HG03159 (cell line): Measurements from ENCODE around the gene NECAP2.
"Not testable (repeated sequence)": the region's sequence is repeated elsewhere in the genome, so short reads cannot be mapped to it uniquely, and the experiment has no call there.

Experiments used
- ATAC-seq: cut with Tn5 transposase; IDR thresholded peaks from one replicate; pipeline ENCODE4 v1.9.1; 2021; ENCODE audit warnings: mild to moderate bottlenecking, moderate library complexity; ENCODE audit not compliant: unreplicated experiment

Gene NECAP2

DNA sequence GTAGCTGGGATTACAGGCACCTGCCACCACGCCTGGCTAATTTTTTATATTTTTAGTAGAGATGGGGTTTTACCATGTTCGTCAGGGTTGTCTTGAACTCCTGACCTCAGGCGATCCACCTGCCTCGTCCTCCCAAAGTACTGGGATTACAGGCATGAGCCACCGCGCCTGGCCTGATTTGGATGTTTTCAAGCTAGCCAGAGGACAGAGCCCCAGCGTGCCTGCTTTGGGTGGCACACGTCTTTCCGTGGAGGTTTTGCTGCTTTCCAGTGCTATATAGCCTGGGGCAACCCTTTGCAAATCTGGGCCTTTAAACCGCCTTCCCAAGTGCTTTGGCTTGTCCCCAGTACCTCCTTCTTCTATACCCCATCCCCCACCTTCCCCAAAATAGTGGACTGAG is 15.6 kb downstream of the NECAP2 start:
- not testable (repeated sequence) for ATAC-seq

DNA sequence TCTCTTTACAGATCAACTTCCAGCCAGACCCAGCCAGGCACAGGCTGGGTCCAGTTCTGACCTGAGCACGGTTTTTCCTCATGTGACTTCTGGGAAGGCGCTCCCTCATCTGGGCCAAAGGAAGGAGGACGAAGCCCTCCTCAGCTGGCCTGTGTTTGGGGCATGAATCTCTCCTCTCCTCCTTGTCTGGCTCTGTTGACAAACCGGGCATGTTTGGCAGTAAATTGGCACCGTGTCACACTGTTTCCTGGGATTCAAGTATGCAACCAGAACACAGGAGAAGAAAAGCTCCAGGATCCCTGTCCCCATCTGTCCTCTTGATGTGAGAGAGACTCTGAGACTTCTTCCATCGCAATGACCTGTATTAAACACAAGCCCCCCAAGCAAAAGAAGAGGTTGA is 18.3 kb downstream of the NECAP2 start:
- ATAC-seq: no peak

DNA sequence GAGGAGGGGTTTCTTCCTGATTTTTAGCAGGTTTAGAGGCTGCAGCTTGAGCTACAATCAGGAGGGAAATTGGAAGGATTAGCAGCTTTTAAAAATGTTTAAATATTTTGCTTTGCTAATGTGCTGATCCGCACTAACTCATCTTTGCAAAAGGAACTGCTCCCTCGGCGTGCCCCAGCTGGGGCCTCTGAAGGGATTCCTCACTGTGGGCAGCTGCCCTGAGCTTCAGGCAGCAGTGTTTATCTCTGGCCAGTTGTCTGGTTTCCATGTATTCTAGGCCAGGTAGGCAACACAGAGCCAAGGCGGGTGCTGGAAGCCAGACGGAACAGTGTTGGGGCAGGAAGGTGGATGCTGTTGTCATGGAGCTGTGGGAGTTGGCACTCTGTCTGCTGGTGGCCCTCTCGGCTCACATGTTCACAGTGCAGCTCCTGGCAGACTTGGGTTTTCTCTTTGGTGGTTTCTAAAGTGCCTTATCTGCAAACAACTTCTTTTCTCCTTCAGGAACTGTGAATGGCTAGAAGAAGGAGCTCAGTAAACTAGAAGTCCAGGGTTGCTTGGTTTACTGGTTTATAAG is 18.9 kb downstream of the NECAP2 start:
- ATAC-seq: no peak

DNA sequence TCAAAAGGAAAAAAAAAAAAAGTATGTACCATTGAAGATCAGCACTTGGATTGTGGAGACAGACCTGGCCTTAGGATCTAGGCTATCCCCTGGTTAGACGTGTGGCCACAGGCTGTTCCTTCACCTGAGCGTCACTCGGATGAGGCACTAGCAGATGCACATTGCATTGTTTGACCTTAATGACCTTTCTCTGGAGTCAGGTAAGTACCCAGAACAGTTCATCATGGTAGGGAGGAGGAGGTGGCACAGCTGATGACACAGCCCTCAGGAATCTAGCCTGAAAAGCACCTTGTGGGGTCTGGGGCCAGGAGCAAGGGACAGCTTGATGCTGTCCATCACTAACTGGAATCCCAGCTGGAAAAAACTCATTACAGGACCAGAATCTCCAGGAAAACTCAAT is 21.2 kb downstream of the NECAP2 start:
- no peak for ATAC-seq

- no peak for ATAC-seq
Observed at GRCh38 chr1:16462773-16463330, 22.3 kb downstream of the NECAP2 start.

GRCh38 chr1:16464917-16465625 is 24.5 kb downstream of the NECAP2 start:
- no peak for ATAC-seq

DNA sequence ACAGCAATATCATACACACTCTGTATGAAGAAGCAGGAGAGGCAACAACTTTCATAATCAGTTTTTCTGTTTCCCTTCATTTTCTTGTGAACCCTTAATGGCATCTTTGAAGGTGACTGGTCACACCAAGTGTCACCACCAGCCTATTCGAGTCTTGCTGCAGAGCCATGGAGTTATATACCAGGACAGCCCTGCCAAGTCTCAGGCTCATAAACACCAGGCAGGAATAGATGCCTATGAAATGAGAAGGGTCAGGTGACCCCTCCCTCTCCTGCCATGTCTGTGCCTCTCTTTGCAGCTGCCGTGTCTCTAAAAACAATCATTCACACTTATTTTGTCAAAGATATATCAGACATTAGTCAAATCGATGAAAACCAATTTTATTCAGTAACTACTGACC is 28.0 kb downstream of the NECAP2 start:
- ATAC-seq: no peak

DNA sequence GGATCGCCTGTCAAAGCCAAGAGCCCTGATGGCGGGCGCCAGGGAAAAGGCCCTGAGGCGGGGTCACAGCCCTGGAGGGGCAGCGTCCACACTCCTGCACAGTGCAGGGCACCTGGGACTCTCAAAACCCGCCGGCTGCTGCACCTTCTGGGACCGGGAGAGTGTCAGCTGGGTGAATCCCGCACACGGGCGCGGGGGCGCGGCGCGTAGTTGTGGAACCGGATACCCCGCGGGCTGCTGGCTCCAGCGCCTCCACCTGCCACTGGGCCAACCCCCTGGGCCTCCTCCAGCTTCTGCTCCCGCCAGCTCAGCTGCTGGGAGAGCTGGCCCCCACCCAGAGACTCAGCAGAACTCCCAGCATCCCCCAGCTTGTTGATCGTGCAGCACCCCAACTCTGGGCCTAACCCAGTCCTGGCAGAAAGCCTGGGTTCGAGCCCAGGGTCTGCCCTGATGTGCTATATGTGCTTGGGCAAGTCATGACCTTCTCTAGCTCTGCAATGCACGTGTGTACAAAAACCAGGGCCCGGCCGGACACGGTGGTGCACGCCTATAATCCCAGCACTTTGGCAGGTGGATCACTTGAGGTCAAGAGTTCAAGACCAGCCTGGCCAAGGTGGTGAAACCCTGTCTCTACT is 33.8 kb downstream of the NECAP2 start:
- ATAC-seq: no peak

DNA sequence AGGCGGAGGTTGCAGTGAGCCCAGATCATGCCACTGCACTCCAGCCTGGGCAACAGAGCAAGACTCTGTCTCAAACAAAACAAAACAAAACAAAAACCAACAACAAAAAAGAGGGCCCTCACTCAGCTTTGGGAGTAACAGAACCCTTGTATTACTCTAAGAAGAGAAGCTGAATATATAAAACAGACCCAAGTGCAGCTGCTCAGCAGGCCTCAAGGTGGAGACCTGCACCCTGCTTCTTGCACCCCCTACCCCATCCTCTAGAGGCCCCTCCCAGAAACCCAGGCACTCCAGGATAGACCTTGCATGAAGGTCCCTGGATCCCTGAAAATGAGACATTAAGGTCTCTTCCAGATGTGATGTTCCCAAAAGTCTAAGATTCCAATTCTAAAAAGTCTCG is 34.4 kb downstream of the NECAP2 start:
- ATAC-seq: not testable (repeated sequence)

DNA sequence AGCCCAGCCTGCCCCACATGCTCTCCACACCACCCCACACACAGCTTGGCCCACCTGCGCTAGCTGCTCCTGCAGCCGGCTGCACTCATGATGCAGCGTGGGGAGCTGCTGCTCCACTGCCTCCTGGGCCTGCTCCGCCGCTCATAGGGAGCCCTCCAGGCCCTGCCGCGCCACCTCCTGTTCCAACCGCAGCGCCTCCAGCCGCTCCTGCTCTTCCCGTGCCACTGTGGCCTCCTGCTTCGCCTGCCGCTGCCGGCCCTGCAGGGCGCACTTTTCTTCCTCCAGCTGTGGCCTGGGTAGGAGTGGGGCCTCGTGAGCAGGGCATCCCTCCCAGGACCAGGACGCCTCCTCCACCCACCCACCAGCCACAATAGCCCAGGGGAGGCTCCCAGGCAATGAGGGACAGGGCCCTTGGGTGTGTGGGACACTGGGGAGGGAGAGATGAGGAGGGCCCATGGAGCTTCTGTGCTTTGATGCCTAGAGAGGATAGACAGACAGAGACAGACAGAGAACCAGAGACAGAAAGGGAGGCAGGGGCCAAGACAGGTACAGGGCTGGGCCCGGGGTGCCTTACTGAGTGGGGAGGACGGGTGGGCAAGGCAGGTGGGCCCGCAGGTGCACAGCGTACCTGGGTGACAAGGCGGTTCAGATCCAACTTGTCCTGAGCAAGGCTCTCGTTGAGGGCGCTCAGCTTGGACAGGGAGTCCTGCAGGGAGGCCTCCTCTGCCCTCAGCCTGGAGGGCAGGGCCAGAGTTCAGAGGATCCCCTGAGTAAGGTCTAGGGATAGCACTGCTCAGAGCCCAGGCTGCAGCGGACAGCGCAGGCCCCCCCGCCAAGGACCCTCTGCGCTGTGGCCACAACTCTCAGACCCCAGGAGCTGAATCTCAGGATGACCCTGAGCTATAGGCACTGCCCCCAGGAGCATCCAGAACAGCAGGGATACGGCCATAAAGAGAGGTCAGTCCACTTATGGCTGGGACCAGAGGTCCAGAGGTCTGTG is 35.5 kb downstream of the NECAP2 start:
- not testable (repeated sequence) for ATAC-seq

- ATAC-seq: no peak
Observed at GRCh38 chr1:16478091-16478490, 37.6 kb downstream of the NECAP2 start.

- ATAC-seq: not testable (repeated sequence)
Observed at GRCh38 chr1:16483146-16483545, 42.6 kb downstream of the NECAP2 start.

DNA sequence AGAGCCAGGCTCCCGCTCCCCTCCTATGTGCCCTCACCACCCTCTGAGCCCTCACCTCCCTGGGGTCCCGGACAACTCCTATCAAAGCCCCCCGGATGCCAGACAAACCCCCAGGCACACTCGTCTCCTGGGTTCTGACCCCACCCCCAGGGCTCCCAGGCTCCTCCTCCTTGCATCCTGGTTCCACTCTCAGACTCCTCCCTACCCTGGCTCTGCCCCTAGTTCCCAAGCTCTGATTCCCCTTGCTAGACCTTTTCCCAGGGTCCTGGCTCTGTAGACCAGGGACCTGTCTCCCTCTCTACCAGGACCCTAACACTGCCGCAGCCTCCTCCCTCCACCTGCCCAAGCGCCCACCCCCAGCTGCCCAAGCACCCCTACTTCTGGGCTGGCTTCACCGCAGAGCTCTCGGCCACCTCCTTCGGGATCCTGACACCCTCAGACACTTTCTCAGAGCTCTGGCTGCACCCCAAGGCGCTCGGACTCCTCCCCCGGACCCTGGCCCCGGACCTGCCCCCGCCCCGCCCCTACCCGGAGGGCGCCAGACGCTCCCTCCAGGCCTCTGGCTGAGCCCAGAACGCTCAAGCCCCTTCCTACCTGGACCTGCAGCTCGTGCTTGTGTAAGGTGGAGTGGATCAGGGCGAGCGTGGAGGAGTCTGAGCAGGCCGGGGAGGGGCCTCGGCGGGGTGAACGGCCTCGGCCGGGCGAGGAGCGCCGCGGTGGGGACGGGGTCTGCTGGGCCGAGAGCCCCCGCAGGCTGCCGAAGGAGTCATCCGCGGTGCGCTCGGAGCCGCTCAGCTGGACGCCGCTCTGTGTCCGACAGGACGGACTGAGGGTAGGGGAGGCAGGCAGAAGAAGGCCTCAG is 43.3 kb downstream of the NECAP2 start:
- not testable (repeated sequence) for ATAC-seq

GRCh38 chr1:16484501-16484835 is 43.9 kb downstream of the NECAP2 start:
- no peak for ATAC-seq

GRCh38 chr1:16484931-16485330 is 44.4 kb downstream of the NECAP2 start:
- no peak for ATAC-seq

GRCh38 chr1:16486316-16486715 is 45.8 kb downstream of the NECAP2 start:
- not testable (repeated sequence) for ATAC-seq

DNA sequence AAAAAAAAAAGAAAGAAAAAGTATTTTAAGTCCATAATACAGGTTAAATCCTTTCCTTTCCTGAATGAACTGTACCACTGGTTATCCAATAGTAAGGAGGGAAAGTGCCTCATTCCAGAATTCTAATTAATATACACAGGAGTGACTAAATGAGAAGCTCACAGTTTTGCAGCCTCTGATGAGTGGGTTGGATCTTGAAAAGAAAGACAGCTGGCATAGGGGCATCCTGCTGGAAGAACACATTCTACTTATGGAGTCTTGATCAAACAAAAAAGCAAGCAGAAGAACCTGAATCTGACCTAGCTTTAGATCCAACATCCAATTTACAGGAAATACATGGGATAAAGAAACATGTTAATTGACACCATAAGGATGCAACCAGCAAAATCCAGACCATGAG is 46.5 kb downstream of the NECAP2 start:
- not testable (repeated sequence) for ATAC-seq

DNA sequence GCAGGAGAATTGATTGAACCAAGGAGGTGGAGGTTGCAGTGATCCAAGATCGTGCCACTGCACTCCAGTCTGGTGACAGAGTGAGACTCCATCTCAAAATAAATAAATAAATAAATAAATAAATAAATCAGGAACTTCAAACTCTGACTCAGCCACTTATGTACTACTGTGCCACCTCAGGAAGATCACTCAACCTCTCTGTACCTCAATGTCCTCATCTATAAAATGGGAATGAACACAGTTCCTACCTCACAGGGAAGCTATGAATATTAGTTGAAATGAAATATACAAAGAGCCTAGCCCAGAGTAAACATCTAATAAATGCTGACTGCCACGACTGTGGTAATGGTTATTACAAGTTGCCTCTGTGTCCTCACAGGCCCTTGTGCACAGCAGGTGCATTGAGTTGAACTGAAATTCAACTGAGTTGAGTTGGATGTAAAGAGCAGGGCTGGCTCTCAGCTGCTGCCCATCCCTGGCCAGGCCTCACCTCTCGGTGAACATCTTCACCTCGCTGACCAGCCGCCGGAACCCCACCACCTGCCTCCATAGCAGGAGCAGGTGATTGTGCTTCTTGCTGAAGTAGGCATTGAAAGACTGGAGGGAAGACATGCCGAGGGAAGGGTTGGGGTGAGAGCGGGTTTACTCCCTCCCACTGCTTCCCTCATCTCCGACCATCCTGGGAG is 48.8 kb downstream of the NECAP2 start:
- ATAC-seq: not testable (repeated sequence)

- no peak for ATAC-seq
Observed at GRCh38 chr1:16491056-16491675, 50.6 kb downstream of the NECAP2 start.
